HG03558 (cell line): Measurements from ENCODE around the gene ZNF740.
"Not testable (repeated sequence)": the region's sequence is repeated elsewhere in the genome, so short reads cannot be mapped to it uniquely, and the experiment has no call there.

Experiments used
- ATAC-seq: cut with Tn5 transposase; IDR thresholded peaks from one replicate; pipeline ENCODE4 v1.9.1; 2021; ENCODE audit warnings: moderate number of reproducible peaks; ENCODE audit not compliant: unreplicated experiment; ENCODE audit errors: extremely low read depth

ZNF740 gene, protein sequence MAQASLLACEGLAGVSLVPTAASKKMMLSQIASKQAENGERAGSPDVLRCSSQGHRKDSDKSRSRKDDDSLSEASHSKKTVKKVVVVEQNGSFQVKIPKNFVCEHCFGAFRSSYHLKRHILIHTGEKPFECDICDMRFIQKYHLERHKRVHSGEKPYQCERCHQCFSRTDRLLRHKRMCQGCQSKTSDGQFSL

GRCh38 chr12:53180220-53180930, at the start of gene ZNF740, which contains the start of gene CSAD:
Gene ZNF740 (plus strand): TSS chr12:53180722. CDS start chr12:53181984, 1,262 bp downstream.
Gene CSAD (minus strand): TSS chr12:53180925. CDS start chr12:53173470, 7,455 bp downstream.
- peak; percentile 65 for ATAC-seq

DNA sequence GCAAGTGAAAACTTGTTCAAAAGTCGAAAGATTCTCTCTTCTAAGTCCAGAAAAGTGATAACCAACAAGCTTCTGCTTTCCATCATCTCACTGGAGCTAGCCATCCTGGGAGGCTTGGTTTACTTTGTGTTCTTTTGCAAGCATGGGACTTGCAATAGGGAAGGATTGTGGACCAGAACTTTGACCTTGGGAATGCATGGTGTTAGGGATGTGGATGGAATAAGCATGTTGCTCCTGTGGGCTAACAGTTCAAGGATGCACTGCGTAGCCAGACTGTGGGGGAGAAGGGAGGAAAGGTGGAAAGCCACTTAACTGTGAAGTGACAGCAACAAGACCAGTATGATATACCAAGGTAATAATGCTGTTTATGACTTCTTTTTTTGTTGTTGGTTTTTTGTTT, 48.7 kb upstream of the ZNF740 start:
- no peak for ATAC-seq

- ATAC-seq: no peak
Observed at GRCh38 chr12:53133722-53134121, 46.8 kb upstream of the ZNF740 start.

GRCh38 chr12:53143355-53143754, 37.2 kb upstream of the ZNF740 start:
- no peak for ATAC-seq

GRCh38 chr12:53145383-53146260, 34.9 kb upstream of the ZNF740 start:
- ATAC-seq: no peak

GRCh38 chr12:53147181-53147580, 33.3 kb upstream of the ZNF740 start:
- no peak for ATAC-seq

GRCh38 chr12:53147653-53148052, 32.9 kb upstream of the ZNF740 start:
- no peak for ATAC-seq

GRCh38 chr12:53151039-53151438, 29.5 kb upstream of the ZNF740 start:
- ATAC-seq: no peak

- ATAC-seq: no peak
Observed at GRCh38 chr12:53152390-53152789, 28.1 kb upstream of the ZNF740 start.

GRCh38 chr12:53159195-53159839, 21.2 kb upstream of the ZNF740 start:
- no peak for ATAC-seq

DNA sequence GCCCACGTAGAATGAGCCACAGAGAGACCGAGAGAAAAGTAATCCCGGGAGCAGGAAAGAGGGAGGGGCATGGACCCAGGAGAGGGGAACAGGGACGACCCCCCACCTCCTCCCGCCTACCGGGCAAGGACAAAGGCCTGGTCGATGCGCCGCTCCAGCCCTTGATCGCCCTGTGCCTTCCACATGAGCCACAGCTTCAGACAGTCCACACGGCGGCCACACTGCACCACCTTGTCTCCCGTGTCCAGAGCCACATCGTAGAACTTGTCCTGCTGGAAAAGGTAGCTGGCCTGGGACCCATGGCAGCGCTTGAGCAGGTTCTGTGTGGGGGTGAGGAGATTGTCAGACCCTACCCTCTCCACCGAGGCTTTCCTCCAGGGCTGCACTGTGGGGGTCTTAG, 20.5 kb upstream of the ZNF740 start:
- ATAC-seq: no peak

GRCh38 chr12:53160673-53161072, 19.8 kb upstream of the ZNF740 start:
- no peak for ATAC-seq

GRCh38 chr12:53161119-53161911, 19.2 kb upstream of the ZNF740 start:
- no peak for ATAC-seq

DNA sequence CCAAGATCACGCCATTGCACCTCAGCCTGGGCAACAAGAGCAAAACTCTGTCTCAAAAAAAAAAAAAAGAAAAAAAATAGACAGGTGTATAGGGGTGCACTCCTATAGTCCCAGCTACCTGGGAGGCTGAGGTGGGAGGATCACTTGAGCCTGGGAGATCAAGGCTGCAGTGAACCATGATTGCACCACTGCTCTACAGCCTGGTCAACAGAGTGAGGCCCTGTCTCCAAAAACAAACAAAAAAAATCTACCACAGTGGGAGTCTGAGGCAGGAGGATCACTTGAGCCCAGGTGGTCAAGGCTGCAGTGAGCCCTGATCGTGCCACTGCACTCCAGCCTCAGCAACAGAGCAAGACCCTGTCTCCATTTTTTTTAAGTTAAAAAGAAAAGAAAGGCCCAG, 17.5 kb upstream of the ZNF740 start:
- not testable (repeated sequence) for ATAC-seq

GRCh38 chr12:53166837-53167236, 13.7 kb upstream of the ZNF740 start:
- no peak for ATAC-seq

DNA sequence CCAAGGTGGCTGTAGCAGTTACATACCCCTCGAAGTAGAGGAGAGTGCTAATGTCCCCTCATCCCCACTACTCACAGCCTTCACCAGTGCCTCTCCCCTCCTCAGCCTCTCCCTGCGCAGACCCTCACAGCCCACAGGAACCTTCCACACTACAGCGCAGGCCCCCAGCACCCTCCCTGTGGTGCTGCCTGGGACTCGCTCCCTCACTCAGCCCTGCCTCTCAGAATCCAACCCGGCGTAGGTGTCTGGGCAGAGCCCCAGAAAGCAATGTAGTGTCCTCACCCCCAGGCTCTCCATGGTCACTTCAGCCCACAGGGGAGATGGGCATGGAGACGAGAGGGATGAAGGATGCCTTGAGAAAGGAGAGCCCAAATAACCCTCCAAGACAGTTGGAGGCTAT, 10.9 kb upstream of the ZNF740 start:
- no peak for ATAC-seq

DNA sequence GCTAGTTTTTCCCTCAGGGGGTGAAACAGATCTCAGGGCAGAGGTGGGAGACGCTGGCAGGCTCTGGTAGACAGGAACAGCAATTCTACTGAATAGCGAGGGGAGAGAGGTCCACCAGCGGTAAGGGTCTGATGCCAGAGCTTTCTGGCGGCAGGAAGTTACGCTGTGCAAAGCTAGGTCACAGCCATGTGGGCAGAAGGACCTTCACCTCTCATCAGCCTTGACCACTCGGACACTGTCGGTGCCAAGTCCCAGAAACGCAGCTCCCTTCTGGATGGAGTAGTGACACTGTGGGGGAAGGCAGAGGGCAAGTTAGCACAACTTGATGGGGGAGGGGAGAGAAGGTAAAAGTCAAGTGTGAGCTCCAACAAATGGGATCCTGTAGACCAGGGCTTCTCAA, 10.3 kb upstream of the ZNF740 start:
- ATAC-seq: no peak

GRCh38 chr12:53170876-53171724, 9.4 kb upstream of the ZNF740 start:
- no peak for ATAC-seq
